Rectal smooth muscle tissue (tissue), 1 donor: ENCODE data around the gene MRPL20.
A peak's percentile ranks its signal among the peaks of the same experiment; 100 is the strongest.
"Not testable (repeated sequence)": the region's sequence is repeated elsewhere in the genome, so short reads cannot be mapped to it uniquely, and the experiment has no call there.

Source experiments
- H3K27ac ChIP-seq: one replicate; pipeline ENCODE4 v1.7.0; 2013; ENCODE audit warnings: low read depth, low read length, inconsistent platforms
- H3K27me3 ChIP-seq: one replicate; pipeline ENCODE4 v1.7.0; 2013; ENCODE audit warnings: low read length; ENCODE audit not compliant: control insufficient read depth, insufficient read depth
- H3K36me3 ChIP-seq: one replicate; pipeline ENCODE4 v1.7.0; 2013; ENCODE audit warnings: low read length; ENCODE audit not compliant: control insufficient read depth, insufficient read depth
- H3K4me1 ChIP-seq: one replicate; pipeline ENCODE4 v1.7.0; 2013; ENCODE audit warnings: low read length; ENCODE audit not compliant: control insufficient read depth, insufficient read depth
- H3K4me3 ChIP-seq: one replicate; pipeline ENCODE4 v1.7.0; 2013; ENCODE audit warnings: low read length
- H3K9ac ChIP-seq: one replicate; pipeline ENCODE4 v1.7.0; 2013; ENCODE audit warnings: low read length

MRPL20 gene

GRCh38 chr1:1403653-1404052, 3.4 kb downstream of the MRPL20 start:
- H3K27ac ChIP-seq: no peak overlapping the region
- peaks cover 28% of the 10 kb centered on the region for H3K4me1 ChIP-seq
- no peaks in the 10 kb centered on the region for H3K27me3 ChIP-seq
- no peak overlapping the region for H3K4me3 ChIP-seq
- H3K36me3 ChIP-seq: peaks cover 20% of the 10 kb centered on the region
- H3K9ac ChIP-seq: no peak overlapping the region

GRCh38 chr1:1402901-1403392, 4.1 kb downstream of the MRPL20 start:
- H3K9ac ChIP-seq, H3K27me3 ChIP-seq, H3K4me3 ChIP-seq, H3K27ac ChIP-seq: not testable (repeated sequence)
- H3K4me1 ChIP-seq: peaks cover 26% of the 10 kb centered on the region
- peaks cover 22% of the 10 kb centered on the region for H3K36me3 ChIP-seq

- Histone ChIP-seq H3K9ac (no peak overlapping the region), H3K27me3 (no peaks in the 10 kb centered on the region), H3K36me3 (peaks cover 25% of the 10 kb centered on the region), H3K4me3 (no peak overlapping the region), H3K4me1 (peaks cover 26% of the 10 kb centered on the region), H3K27ac (no peak overlapping the region)
Measured at GRCh38 chr1:1402072-1402900, 4.8 kb downstream of the MRPL20 start.

GRCh38 chr1:1401457-1402010, 5.6 kb downstream of the MRPL20 start:
- H3K27me3 ChIP-seq: no peaks in the 10 kb centered on the region
- no peak overlapping the region for H3K9ac ChIP-seq
- H3K4me3 ChIP-seq: no peak overlapping the region
- H3K36me3 ChIP-seq: peaks cover 29% of the 10 kb centered on the region
- peaks cover 26% of the 10 kb centered on the region for H3K4me1 ChIP-seq
- no peak overlapping the region for H3K27ac ChIP-seq

- Histone ChIP-seq H3K27me3 (no peaks in the 10 kb centered on the region), H3K9ac (no peak overlapping the region), H3K27ac (no peak overlapping the region), H3K4me1 (peaks cover 19% of the 10 kb centered on the region), H3K4me3 (peak overlapping the region; percentile 98), H3K36me3 (peaks cover 29% of the 10 kb centered on the region)
Measured at GRCh38 chr1:1400576-1401456, 6.3 kb downstream of the MRPL20 start.

GRCh38 chr1:1399872-1400575, 7.1 kb downstream of the MRPL20 start:
- no peaks in the 10 kb centered on the region for H3K27me3 ChIP-seq
- H3K4me1 ChIP-seq: peaks cover 14% of the 10 kb centered on the region
- peak overlapping the region; percentile 98 for H3K4me3 ChIP-seq
- H3K27ac ChIP-seq: peak overlapping the region; percentile 78
- H3K9ac ChIP-seq: peak overlapping the region; percentile 94
- peaks cover 30% of the 10 kb centered on the region for H3K36me3 ChIP-seq

- H3K36me3 ChIP-seq: peaks cover 26% of the 10 kb centered on the region
- H3K4me3 ChIP-seq: peak within 1 kb of the TSS; percentile 98
- peak within 1 kb of the TSS; percentile 91 for H3K27ac ChIP-seq
- H3K4me1 ChIP-seq: peaks cover 14% of the 10 kb centered on the region
- no peaks in the 10 kb centered on the region for H3K27me3 ChIP-seq
- H3K9ac ChIP-seq: peak within 1 kb of the TSS; percentile 94
Measured at GRCh38 chr1:1399187-1399871, 7.8 kb downstream of the MRPL20 start, which contains the start of gene CCNL2. TSS of gene CCNL2 (minus strand) at chr1:1399335. CDS start at chr1:1399306, 29 bp downstream.

GRCh38 chr1:1398677-1399186, 8.4 kb downstream of the MRPL20 start:
- Histone ChIP-seq H3K4me3 (peak overlapping the region; percentile 93), H3K4me1 (peaks cover 14% of the 10 kb centered on the region), H3K36me3 (peaks cover 31% of the 10 kb centered on the region), H3K9ac (peak overlapping the region; percentile 89), H3K27me3 (no peaks in the 10 kb centered on the region), H3K27ac (peak overlapping the region; percentile 91)

- H3K36me3 ChIP-seq: peaks cover 38% of the 10 kb centered on the region
- H3K9ac ChIP-seq: peak overlapping the region; percentile 49
- peaks cover 14% of the 10 kb centered on the region for H3K4me1 ChIP-seq
- H3K27me3 ChIP-seq: no peaks in the 10 kb centered on the region
- H3K4me3 ChIP-seq: peak overlapping the region; percentile 93
- no peak overlapping the region for H3K27ac ChIP-seq
Measured at GRCh38 chr1:1397839-1398523, 9.1 kb downstream of the MRPL20 start.

- Histone ChIP-seq H3K27ac (no peak overlapping the region), H3K4me3 (no peak overlapping the region), H3K36me3 (peaks cover 40% of the 10 kb centered on the region), H3K4me1 (peaks cover 11% of the 10 kb centered on the region), H3K9ac (no peak overlapping the region), H3K27me3 (no peaks in the 10 kb centered on the region)
Measured at GRCh38 chr1:1395166-1395565, 11.9 kb downstream of the MRPL20 start.

- H3K27me3 ChIP-seq: no peaks in the 10 kb centered on the region
- H3K36me3 ChIP-seq: peaks cover 48% of the 10 kb centered on the region
- no peak overlapping the region for H3K27ac ChIP-seq
- H3K9ac ChIP-seq: no peak overlapping the region
- peaks cover 6% of the 10 kb centered on the region for H3K4me1 ChIP-seq
- H3K4me3 ChIP-seq: no peak overlapping the region
Measured at GRCh38 chr1:1394116-1394515, 13.0 kb downstream of the MRPL20 start.
